Measurements from ENCODE around the gene CCNB2. TPM values are rescaled to one million over a fixed set of nuclear protein-coding genes. Genes with fewer than 3 reads are reported as not detected.

Gene CCNB2
- total RNA-seq, 2 donors from 2014 or later: 77.5 to 87.2 TPM

GRCh38 chr15:59063042-59063441 is 41.9 kb upstream of the CCNB2 start:
- no peak for TF ChIP-seq CTCF (conservative IDR thresholded peaks at IDR 0.05)
- Histone ChIP-seq H3K9ac (ENCODE audit: extremely low read depth, low read length, poor library complexity, severe bottlenecking) (no peak overlapping the region), H3K9me3 (ENCODE audit: control insufficient read depth, low read length) (no peaks in the 10 kb centered on the region), H3K27ac (ENCODE audit: low read depth, low read length) (no peak overlapping the region), H3K4me1 (ENCODE audit: control insufficient read depth, insufficient read depth, low read length) (no peaks in the 10 kb centered on the region), H3K36me3 (ENCODE audit: control insufficient read depth, insufficient read depth, low read length) (peaks cover 93% of the 10 kb centered on the region), H3K27me3 (ENCODE audit: control insufficient read depth, insufficient read depth, low read length, poor library complexity, severe bottlenecking) (no peaks in the 10 kb centered on the region), H3K4me3 (ENCODE audit: low read length) (no peak overlapping the region)
- H3K4me3 Mint-ChIP-seq: no peak overlapping the region
- no peaks in the 10 kb centered on the region for H3K9me3 Mint-ChIP-seq
- H3K27me3 Mint-ChIP-seq (ENCODE audit: insufficient read depth): no peaks in the 10 kb centered on the region
- peak overlapping the region; percentile 44 for H3K27ac Mint-ChIP-seq
- H3K36me3 Mint-ChIP-seq (ENCODE audit: low read depth): peaks cover 75% of the 10 kb centered on the region
- 95% methylated on average over 4 of the region's 4 CpGs for WGBS, 2 experiments (ENCODE audit: insufficient coverage in 1 of 2, insufficient read length in 1 of 2)
- H3K4me1 Mint-ChIP-seq: no peaks in the 10 kb centered on the region
- no peak for DNase-seq

- Mint-ChIP-seq H3K27ac (no peak overlapping the region), H3K27me3 (ENCODE audit: insufficient read depth) (no peaks in the 10 kb centered on the region), H3K9me3 (peaks cover 14% of the 10 kb centered on the region), H3K4me3 (no peak overlapping the region), H3K36me3 (ENCODE audit: low read depth) (peaks cover 85% of the 10 kb centered on the region), H3K4me1 (peaks cover 7% of the 10 kb centered on the region)
- H3K27me3 ChIP-seq (ENCODE audit: control insufficient read depth, insufficient read depth, low read length, poor library complexity, severe bottlenecking): no peaks in the 10 kb centered on the region
- TF ChIP-seq CTCF (conservative IDR thresholded peaks at IDR 0.05): no peak
- no peak for DNase-seq
- H3K36me3 ChIP-seq (ENCODE audit: control insufficient read depth, insufficient read depth, low read length): peaks cover 88% of the 10 kb centered on the region
- peaks cover 16% of the 10 kb centered on the region for H3K9me3 ChIP-seq (ENCODE audit: control insufficient read depth, low read length)
- 88% methylated on average over 1 of the region's 1 CpG; no CpG with 5 or more reads in 1 of the 2 experiments for WGBS, 2 experiments (ENCODE audit: insufficient coverage in 1 of 2, insufficient read length in 1 of 2)
- H3K4me1 ChIP-seq (ENCODE audit: control insufficient read depth, insufficient read depth, low read length): no peaks in the 10 kb centered on the region
- no peak overlapping the region for H3K9ac ChIP-seq (ENCODE audit: extremely low read depth, low read length, poor library complexity, severe bottlenecking)
- no peak overlapping the region for H3K27ac ChIP-seq (ENCODE audit: low read depth, low read length)
- no peak overlapping the region for H3K4me3 ChIP-seq (ENCODE audit: low read length)
These were observed 35.5 kb upstream of the CCNB2 start for GRCh38 chr15:59069430-59069829.

- H3K27me3 Mint-ChIP-seq (ENCODE audit: insufficient read depth): no peaks in the 10 kb centered on the region
- DNase-seq: no peak
- Histone ChIP-seq H3K27ac (ENCODE audit: low read depth, low read length) (no peak overlapping the region), H3K27me3 (ENCODE audit: control insufficient read depth, insufficient read depth, low read length, poor library complexity, severe bottlenecking) (no peaks in the 10 kb centered on the region), H3K9me3 (ENCODE audit: control insufficient read depth, low read length) (peaks cover 16% of the 10 kb centered on the region), H3K36me3 (ENCODE audit: control insufficient read depth, insufficient read depth, low read length) (peaks cover 81% of the 10 kb centered on the region), H3K9ac (ENCODE audit: extremely low read depth, low read length, poor library complexity, severe bottlenecking) (no peak overlapping the region), H3K4me3 (ENCODE audit: low read length) (no peak overlapping the region), H3K4me1 (ENCODE audit: control insufficient read depth, insufficient read depth, low read length) (no peaks in the 10 kb centered on the region)
- no peak overlapping the region for H3K27ac Mint-ChIP-seq
- H3K4me3 Mint-ChIP-seq: no peak overlapping the region
- no peak for TF ChIP-seq CTCF (conservative IDR thresholded peaks at IDR 0.05)
- peaks cover 14% of the 10 kb centered on the region for H3K9me3 Mint-ChIP-seq
- WGBS, 2 experiments (ENCODE audit: insufficient coverage in 1 of 2, insufficient read length in 1 of 2): 100% methylated on average over 1 of the region's 1 CpG; no CpG with 5 or more reads in 1 of the 2 experiments
- peaks cover 66% of the 10 kb centered on the region for H3K36me3 Mint-ChIP-seq (ENCODE audit: low read depth)
- peaks cover 1% of the 10 kb centered on the region for H3K4me1 Mint-ChIP-seq
These were observed 30.3 kb upstream of the CCNB2 start for GRCh38 chr15:59074607-59075006.

All from endodermal cell (in vitro differentiated cells).